ENCODE results near the gene AWAT2.

The AWAT2 gene, protein sequence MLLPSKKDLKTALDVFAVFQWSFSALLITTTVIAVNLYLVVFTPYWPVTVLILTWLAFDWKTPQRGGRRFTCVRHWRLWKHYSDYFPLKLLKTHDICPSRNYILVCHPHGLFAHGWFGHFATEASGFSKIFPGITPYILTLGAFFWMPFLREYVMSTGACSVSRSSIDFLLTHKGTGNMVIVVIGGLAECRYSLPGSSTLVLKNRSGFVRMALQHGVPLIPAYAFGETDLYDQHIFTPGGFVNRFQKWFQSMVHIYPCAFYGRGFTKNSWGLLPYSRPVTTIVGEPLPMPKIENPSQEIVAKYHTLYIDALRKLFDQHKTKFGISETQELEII

DNA sequence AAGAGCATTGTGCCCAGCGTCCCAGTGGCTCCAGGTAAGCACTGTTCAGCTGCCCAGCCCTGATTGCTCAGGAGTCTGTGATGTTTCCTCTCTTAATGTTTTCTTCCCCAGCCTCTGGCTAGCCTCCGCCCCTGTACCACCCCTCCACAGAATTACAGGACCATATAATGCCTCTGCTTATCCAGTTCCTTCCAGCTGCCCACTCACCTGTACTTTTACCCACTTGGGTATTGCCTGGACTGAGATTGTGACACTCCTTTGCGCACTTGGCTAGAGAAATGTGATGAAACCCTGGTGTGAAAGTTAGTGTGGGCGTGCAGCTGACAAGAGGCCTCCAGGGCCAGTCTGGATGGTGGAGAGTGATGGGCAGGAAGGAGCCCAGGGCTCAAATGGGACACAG, at the start of gene AWAT2:
AWAT2 (minus strand) TSS at position 14 of the 400 bp plus-strand sequence; CDS start at position 8, 6 bp downstream.
- no peak for DNase-seq (ENCODE audit: low read depth in 3 of 3, low spot score in 1 of 3)

DNA sequence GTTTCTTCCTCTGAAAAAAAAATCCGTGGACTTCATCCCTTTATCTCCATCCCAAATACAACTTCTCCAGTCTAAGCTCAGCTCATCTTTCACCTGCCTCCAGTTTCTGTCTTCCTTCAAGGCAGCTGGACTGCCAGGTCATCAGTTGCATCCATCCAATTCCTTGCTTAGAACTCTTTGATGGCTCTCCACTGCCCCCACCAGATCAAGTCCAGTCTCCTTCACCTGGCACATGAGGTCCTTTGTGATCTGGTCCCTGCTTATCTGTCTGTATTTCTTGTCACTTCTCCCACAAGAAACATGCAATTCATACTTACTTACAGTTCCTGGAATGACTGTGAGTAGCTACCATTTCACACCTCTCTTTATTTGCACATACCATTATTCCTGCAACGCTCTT, 46.3 kb upstream of the AWAT2 start:
- no peak for DNase-seq (ENCODE audit: low read depth in 3 of 3, low spot score in 1 of 3)

DNA sequence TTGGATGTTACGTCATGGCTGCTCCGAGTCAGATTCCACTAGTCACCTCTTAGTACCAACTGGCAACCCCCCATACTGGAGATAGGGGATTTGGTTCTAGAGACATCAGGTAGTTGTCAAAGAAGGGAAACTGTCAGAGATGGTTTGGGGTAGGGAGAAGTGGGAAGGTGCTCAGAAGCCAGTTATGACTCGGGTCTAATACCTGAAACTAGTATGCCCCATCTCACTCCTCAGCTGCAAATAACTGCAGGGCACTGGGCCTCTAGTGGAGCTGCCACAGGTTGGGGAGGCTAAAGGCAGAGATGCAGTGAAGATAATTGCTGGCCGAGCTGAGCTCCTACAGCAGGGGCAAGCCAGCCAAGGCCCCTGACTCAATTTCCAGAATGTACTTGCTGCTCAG, 42.5 kb upstream of the AWAT2 start:
- no peak for DNase-seq (ENCODE audit: low read depth in 3 of 3, low spot score in 1 of 3)

DNA sequence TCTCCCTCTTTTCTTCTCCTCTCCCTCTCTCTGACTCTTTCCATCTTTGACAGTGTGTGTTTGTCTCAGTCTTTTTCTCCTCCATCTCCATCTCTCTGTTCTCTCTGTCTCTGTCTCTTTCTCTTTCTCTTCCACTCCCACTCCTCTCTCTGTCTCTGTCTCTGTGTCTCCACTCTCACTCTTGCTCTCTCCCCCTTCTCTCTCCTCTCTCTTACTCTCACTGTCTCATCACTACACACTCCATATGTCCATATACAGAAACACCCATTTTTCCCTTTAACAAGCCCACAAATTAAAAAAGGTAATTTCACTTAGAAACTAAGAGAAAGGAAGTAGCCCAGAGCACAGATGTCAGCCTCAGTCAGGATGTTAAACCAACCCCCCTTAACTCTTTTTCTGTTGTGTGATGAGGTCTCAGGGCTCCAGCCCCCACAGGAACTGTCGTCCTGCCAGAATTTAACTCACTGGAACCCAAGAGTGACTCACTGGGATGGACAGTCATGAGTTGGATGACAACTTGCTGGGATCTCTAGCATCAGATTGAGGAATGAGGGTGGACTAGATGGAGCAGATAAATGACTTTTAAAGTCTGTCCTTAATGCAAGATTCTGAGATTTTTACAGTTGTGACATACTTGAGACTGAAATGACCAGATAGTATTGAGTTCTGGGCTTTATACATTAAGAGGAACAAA, 40.0 kb upstream of the AWAT2 start:
- DNase-seq (ENCODE audit: low read depth in 3 of 3, low spot score in 1 of 3), result no peak

DNA sequence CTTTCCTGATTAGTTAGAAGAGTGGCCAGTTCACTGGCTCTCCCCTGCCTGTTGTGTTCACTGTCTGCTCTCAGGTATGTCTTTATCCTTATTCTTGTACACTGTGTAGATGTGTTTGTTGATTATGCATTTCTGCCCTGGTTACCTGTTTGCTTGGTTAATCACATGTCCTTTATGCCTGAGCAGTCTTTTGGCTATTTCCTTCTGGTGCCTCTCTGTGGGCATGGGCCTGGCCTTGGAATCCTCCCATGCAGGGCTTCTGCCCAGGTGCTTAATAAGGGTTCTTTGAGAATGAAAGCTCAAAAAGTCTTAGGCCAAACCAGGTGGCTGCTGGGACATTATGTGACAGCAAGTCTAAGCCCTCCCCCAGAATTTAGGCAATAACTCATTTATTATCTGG, 39.0 kb upstream of the AWAT2 start:
- no peak for DNase-seq (ENCODE audit: low read depth in 3 of 3, low spot score in 1 of 3)

DNA sequence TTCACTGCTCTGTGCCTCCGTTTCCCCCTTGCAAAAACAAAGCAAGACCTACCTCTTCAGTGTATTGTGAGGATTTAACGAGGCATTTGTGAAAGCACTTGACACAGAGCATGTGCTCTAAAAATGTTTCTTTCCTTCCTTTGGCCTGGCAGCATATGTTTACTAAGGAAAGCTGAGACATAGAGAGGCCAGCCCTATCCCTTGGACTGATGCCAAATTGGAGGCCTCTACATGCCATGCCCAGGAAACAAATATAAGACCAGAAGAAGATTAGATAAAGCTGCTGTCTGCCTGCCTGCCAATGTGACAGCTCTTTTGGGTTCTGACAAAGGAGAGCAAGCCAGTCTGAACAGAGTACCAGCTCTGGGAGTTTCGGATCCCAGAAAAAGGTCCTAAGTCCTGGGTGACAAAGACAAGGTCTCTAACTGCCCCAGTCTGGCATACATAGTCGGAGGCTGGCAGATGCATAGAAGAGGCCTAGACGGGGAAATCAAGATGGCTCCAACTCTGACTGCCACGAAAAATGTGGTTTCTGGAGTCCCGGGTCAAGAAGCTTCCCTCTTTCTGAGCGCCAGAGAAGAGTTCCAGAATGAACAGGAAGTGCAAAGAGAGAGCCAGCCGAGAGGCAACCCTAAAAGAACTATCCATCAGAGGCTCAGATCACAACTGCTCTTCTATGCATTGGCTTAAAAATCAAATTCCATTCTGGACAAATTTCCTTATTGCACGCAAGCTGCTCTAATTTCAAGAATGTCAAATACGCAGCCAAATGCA, 38.3 kb upstream of the AWAT2 start:
- DNase-seq (ENCODE audit: low read depth in 3 of 3, low spot score in 1 of 3), result no peak

DNA sequence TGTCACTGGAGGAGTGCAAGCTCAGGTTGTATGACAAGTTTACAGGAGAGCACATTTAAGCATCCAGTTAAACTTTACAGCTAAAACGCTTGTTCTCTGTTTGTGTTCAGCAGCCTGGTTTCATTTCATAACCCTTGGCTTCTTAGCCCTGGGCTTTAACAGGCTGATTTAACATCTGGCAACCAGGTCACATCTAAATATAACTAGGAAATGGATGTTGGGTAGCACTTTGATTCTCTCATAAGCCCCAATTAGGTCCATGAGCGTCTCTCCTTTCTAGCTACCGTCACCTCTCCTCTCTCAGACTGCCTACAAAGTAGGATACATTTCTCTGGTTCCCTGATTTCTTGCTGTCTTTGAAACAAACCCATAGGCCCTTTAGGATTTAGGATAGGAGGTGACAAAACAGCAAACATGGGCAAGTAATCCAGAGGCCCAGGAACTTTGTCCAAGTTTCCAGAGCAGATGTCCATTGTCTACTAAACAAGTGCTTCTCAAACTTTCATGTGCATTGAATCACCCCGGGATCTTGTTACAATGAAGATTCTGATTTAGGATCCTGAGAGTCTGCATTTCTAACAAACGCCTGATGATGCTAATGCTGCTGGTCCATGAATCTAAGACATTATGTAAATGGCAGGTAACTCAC, 35.0 kb upstream of the AWAT2 start:
- no peak for DNase-seq (ENCODE audit: low read depth in 3 of 3, low spot score in 1 of 3)

DNA sequence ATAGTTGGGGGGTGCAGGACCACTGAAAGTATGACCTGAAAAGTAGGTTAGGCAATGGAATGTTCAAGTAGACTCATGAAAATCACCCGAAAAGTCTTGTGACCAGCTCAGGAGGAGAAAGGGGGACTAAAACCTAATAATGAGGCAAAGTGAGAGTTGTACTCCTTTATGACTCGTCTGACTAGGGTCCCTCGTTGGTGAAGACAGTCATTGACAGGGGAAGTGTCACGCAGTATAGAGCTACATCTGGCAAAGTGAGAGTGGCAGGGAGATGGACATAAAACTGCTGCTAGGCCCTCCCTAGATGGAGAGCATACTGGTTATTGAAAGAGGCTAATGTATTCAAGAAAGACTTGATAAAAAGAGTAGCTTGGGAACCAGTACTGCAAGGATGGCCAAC, 33.0 kb upstream of the AWAT2 start:
- no peak for DNase-seq (ENCODE audit: low read depth in 3 of 3, low spot score in 1 of 3)

DNA sequence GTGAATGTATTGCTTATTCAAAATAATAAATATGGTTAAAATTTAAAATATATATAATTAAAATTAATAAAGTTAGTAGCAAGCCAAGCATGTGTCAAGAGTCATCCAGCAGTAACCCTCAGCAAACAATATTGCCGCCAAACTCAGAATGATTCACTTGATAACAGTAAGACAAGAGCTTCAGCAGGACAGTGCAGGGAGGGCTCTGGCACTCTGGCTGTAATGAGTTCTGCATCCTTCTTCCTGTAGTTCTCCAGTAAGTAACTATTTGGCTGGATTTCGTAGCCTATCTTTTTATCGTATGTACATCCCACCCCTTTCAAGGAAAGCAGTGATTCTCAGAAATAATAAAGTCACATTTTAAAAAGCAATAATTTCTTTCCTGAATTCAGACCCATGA, 30.1 kb upstream of the AWAT2 start:
- no peak for DNase-seq (ENCODE audit: low read depth in 3 of 3, low spot score in 1 of 3)

DNA sequence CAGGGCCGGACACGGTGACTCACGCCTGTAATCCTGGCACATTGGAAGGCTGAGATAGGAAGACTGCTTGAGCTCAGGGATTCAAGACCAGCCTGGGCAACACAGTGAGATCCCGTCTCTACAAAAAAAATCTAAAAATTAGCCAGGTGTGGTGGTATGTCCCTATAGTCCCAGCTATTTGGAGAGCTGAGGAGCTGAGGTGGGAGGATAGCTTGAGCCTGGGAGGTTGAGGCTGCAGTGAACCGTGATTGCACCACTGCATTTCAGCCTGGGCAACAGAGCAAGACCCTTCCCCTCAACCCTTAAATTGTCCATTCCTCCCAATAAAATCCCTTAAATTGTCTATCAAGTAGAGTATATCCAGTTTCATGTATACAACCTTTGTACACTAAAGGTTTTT, 29.6 kb upstream of the AWAT2 start:
- no peak for DNase-seq (ENCODE audit: low read depth in 3 of 3, low spot score in 1 of 3)

DNA sequence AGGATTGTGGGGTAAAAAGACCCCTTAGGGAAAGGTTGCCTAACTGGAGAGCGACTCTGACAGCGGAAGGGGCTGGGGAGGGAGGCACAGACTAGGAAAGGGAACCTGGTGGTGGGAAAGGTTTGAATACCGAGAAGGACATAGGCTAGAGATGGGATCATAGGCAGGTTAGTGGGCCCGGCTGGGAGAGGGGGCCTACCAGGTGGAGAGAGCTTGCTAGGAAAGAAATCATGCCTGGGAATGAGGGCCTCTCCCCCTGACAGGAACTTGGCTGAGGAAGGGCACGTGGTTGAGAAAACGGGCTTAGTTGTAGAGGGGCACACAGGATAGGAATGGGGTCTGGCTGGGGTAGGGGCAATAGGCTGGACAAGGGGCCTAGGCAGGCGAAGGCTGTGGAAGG, 16.9 kb upstream of the AWAT2 start:
- DNase-seq (ENCODE audit: low read depth in 3 of 3, low spot score in 1 of 3), result no peak

DNA sequence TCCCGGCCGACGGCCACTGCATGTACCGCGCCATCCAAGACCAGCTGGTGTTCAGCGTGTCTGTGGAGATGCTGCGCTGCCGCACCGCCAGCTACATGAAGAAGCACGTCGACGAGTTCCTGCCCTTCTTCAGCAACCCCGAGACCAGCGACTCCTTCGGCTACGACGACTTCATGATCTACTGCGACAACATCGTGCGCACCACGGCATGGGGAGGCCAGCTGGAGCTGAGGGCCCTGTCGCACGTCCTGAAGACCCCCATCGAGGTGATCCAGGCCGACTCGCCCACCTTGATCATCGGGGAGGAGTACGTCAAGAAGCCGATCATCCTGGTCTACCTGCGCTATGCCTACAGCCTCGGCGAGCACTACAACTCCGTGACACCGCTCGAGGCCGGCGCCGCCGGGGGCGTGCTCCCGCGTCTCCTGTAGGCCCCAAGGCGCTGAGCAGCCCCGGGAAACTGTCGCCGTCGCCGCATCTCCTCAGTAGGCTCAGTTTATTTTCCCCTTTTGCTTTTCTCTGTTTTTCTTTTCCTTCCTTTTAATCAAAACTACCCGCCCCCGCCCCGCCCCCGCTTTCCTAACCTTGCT, 13.3 kb upstream of the AWAT2 start:
- DNase-seq (ENCODE audit: low read depth in 3 of 3, low spot score in 1 of 3), result no peak

DNA sequence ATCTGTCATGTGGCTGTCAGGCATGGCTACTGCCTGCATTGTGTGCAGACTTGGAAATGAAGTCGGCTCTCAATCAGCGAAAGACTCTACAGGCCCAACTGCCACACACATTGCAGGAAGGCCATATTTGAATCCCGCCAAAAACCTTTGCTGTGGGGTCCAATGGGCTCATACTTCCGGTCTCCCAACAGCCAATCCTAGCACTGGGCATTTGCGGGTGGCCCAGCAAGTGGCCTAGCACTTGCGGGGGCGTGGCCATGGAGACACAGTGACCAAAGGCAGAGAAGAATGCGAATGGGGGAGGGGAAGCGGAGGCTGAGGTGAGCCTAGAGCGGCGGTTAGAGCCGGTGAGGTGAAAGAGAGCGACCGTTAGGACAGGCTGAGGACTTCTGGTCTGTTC, 12.3 kb upstream of the AWAT2 start, which contains the start of gene OTUD6A:
OTUD6A (plus strand) TSS at position 382 of the 400 bp plus-strand sequence. CDS start 68 bp downstream, outside the sequence.
- DNase-seq (ENCODE audit: low read depth in 3 of 3, low spot score in 1 of 3), result no peak

DNA sequence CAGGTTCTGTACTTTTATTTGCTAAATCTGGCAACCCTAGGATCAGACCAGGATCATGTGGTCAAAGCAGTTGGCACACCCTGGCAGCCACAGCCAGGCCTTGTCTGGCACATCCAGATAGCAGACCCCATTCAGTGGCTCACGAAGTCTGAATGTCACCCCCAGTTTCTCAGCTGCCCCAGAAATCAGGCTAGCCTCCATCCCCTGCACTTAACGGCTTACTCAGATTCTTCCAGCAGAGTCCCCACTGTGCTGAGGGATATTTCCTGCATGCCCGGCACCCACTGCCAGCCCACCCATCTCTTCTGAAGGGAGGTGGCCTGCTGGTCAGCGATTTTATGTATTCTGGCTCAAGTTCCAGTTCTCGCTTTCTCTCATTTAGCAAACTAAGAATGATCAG, 4.7 kb upstream of the AWAT2 start:
- DNase-seq (ENCODE audit: low read depth in 3 of 3, low spot score in 1 of 3), result no peak

DNA sequence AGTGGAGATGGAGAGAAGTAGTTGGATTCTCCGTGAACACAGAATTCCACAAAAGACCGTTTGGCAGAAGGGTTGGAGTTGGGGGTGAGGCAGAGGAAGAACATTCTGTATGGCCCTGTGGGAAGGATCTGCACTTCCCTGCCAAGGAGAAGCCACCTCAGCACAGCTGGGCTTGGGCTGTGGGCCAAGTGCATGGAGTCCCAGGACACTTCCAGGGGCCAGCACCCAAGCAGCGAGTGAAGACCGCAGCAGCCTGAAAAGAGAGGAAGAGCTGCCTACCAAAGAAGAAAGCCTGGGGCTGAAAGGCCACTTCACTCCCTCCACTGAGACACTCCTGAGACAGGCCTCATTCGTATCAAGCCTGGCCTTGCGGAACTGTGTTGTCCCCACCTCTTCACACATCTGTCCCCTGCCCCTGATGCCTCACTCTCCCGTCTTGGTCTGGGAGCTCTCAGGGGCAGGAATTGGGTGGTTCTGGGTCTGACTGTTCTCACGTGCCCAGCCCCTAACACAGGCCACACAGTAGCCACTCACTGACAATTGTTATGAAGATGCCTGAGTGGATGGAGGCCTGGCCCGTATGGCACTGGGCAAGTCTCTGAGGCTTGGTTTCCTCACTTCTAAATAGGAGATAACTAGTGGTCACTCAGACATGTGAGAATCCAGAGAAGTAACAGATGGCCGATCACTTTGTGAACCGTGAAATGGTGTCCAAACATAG, 3.3 kb upstream of the AWAT2 start:
- no peak for DNase-seq (ENCODE audit: low read depth in 3 of 3, low spot score in 1 of 3)

DNA sequence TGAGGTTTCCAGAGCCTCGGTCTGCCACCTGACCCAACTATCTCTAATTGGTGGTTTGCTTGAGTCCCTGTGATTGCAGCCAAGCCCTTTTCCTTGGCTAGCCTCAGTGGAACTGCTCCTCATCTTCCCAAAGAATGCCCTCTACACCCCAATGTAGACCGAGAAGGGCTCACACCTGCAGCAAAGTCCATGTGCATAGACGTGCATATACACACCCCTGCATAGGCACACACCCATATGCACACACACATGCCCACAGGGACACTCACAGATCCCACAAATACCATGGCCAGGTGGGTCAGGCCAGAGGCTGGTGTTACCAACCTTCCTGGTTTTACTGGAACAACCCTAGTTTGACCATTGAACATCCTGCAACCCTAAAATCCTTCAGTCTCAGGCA, 332 bp downstream of the AWAT2 start:
- no peak for DNase-seq (ENCODE audit: low read depth in 3 of 3, low spot score in 1 of 3)

DNA sequence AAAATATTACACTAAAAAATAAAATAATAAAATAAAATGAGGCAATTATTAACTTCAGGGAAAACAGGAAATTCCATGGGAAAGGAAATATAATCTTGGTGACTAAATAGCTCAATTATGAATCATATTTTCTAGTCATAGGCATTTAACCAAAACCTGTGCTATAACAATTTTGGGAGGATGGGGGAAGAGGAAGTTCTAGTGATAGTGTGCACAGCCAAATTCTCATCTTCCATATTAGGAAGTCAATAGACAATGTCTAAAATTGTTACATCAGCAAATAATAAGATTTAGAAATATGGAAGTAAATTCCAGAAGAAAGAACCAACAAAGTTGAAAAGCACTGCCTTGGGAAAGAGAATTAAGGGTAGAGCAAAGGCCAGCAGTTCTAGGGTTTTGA, 2.8 kb downstream of the AWAT2 start:
- DNase-seq (ENCODE audit: low read depth in 3 of 3, low spot score in 1 of 3), result no peak

DNA sequence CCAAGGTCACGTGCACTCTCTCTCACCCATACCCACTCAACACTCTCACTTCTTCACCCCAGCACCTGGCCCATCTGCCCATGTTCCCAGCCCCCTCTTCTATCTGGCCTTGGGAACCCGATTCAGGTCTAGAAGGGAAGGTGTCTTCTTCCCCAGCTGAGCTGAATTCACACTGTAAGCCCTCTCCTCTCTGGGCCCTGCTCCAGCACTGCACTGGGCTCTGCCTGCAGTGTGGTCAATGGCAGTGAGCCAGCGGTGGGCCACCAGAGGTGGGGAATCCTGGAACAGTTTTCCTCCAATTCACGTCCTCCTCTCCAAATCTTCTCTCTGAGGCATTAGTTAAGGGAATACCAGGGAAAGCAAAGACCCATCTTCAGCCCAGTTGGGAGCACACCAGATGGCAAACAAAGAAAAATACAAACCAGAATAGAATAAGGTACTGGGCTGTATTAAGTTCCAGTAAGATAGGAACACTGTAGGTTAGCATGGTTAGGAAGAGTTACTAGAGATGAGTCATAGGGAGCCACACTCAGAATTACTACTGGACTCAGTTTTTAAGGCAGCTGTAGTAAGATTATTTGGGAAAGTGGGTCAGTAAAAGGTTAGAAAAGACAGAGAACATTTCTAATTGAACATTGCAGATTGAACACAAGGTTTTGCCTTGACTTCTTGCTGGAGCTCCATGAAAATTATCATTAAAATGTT, 5.0 kb downstream of the AWAT2 start:
- no peak for DNase-seq (ENCODE audit: low read depth in 3 of 3, low spot score in 1 of 3)

DNA sequence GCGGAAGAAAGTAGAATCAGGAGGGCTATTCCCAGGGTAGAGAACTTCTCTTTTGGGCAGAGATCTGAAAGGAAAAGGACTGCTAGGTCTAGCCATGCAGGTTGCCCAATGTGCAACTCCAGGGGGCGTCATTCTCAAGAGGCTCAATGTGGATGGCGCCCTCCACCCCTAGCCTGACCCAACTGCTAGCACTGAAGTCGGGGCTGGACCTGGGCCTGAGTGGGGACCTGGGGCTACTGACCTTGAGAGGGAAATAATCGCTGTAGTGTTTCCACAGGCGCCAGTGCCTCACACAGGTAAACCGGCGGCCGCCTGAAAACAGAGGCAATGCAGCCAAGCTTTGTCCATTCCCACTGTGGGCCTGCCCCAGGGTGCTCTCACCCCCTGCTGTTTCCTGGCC, 6.1 kb downstream of the AWAT2 start:
- DNase-seq (ENCODE audit: low read depth in 3 of 3, low spot score in 1 of 3), result no peak

Measured in stimulated activated CD4-positive, alpha-beta T cell treated with anti-CD3 and anti-CD28 coated beads, TNF-alpha, amount 100 ng/mL, for 1 hour (primary cell).